Prostate gland (tissue), 2 donors: ENCODE results near the gene VKORC1. TPM values are rescaled to one million over a fixed set of nuclear protein-coding genes. Genes with fewer than 3 reads are reported as not detected.

ENCODE experiments used
- DNase-seq: peaks from one replicate; pipeline ENCODE4 v3.0.0-alpha.2; 2019; ENCODE audit warnings: low spot score
- H3K27ac ChIP-seq, 2 donors: fragments of 200-600 bp; sonication (generic); 2 replicates each; pipeline ENCODE4 v1.5.1; 2017 to 2019
- H3K27me3 ChIP-seq: fragments of 200-600 bp; sonication (generic); replicated peaks from 2 replicates; pipeline ENCODE4 v1.5.1; 2019; ENCODE audit not compliant: insufficient read depth
- H3K36me3 ChIP-seq, 2 donors: fragments of 200-600 bp; sonication (generic); 1 replicate in 1 of 2; 2 replicates in 1 of 2; pipeline versions ENCODE4 v1.5.1 to v1.8.1; 2017 to 2019
- H3K4me1 ChIP-seq: fragments of 200-600 bp; sonication (generic); replicated peaks from 2 replicates; pipeline ENCODE4 v1.5.1; 2019
- H3K4me3 ChIP-seq, 2 donors: fragments of 200-600 bp; sonication (generic); 2 replicates each; pipeline ENCODE4 v1.5.1; 2017 to 2019
- H3K9me3 ChIP-seq: fragments of 200-600 bp; sonication (generic); 2 replicates; pipeline ENCODE4 v1.5.1; 2017
- POLR2A ChIP-seq: fragments of 450-650 bp; IDR thresholded peaks from one replicate; pipeline ENCODE4 v1.6.1; 2016; ENCODE audit warnings: antibody characterized with exemption, mild to moderate bottlenecking
- POLR2AphosphoS5 ChIP-seq: sonication (generic); formaldehyde crosslinking; IDR thresholded peaks from one replicate; pipeline ENCODE4 v1.6.1; 2017; ENCODE audit warnings: antibody characterized with exemption
- WGBS: methylation state at CpG from one replicate; pipeline ENCODE4 v1.1.5; 2018; 5-methylcytosine and 5-hydroxymethylcytosine counted together
- intact Hi-C: fragments of 100-400 bp; cut with DNase I; formaldehyde crosslinking; loops from one replicate; pipeline ENCODE4 v1.14.2; 2022
- total RNA-seq, 2 donors: library from RNA; depleted of rRNA; stranded (reverse); fragments of >200 nt; gene quantifications; one replicate each; pipeline ENCODE4 v1.1.0, GENCODE V29; 2016
- TF ChIP-seq, protein P1 (sequence below), 4 experiments: fragments of 200-600 bp in 2 of 4; fragments of 450-650 bp in 2 of 4; sonication (generic) in 2 of 4; IDR thresholded peaks; 1 replicate in 3 of 4; 2 replicates in 1 of 4; pipeline ENCODE4 v1.5.1; 2016 to 2019; ENCODE audit warnings: antibody characterized with exemption in 4 of 4, mild to moderate bottlenecking in 2 of 4, moderate library complexity in 2 of 4

VKORC1 gene
- 100 to 1,000 TPM; 106 to 175 TPM for total RNA-seq

DNA sequence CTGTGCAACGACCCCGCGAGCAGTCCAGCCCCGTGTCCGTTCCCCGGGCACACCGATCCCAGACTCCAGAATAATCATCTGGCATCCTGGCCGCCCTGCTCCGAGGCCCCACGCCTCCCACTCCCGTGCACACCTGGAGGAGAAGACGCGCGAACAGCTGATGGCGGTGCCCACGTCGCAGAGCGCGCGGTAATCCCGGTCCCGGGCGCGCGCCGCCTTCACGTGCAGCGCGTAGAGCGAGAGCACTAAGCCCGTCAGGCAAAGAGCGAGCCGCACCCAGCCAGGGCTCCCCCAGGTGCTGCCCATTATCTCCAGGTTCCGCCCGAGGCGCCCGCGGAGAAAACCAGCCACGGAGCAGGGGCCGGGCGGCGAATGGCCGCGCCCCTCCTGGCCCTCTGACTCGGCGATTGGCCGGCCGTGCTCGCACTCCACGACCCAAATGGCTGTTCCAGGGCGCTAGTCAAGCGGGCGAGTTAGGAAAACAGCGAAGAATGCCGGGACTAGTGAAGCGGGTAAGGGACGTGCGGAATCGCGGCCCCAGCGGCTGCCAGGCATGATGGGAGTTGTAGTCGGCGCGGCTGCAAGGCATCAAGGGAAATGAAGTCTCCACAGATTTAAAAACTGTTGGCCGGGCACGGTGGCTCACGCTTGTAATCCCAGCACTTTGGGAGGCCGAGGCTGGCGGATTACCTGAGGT is at the start of gene VKORC1:
VKORC1 (minus strand) TSS at position 374 of the 697 bp plus-strand sequence; CDS start at position 306, 68 bp downstream.
- Histone ChIP-seq H3K4me3 (peak within 1 kb of the TSS; percentile 58 to 60), H3K9me3 (no peaks in the 10 kb centered on the region), H3K4me1 (no peaks in the 10 kb centered on the region), H3K36me3 (peaks cover 0 to 3% of the 10 kb centered on the region in 2 donors), H3K27me3 (no peaks in the 10 kb centered on the region), H3K27ac (peak within 1 kb of the TSS; percentile 82)
- peak; percentile 96 for DNase-seq
- intact Hi-C loops = loop anchor here (2.0 to 10.0 kb wide), 3 partner anchors 20 to 110 kb away; partner anchors contain the start of genes HSD3B7, ZNF646 and ZNF668
- under 1% methylated on average over 56 of the region's 69 CpGs for WGBS
- TF ChIP-seq POLR2AphosphoS5 = peak; percentile 97
- TF ChIP-seq, protein P1, sequence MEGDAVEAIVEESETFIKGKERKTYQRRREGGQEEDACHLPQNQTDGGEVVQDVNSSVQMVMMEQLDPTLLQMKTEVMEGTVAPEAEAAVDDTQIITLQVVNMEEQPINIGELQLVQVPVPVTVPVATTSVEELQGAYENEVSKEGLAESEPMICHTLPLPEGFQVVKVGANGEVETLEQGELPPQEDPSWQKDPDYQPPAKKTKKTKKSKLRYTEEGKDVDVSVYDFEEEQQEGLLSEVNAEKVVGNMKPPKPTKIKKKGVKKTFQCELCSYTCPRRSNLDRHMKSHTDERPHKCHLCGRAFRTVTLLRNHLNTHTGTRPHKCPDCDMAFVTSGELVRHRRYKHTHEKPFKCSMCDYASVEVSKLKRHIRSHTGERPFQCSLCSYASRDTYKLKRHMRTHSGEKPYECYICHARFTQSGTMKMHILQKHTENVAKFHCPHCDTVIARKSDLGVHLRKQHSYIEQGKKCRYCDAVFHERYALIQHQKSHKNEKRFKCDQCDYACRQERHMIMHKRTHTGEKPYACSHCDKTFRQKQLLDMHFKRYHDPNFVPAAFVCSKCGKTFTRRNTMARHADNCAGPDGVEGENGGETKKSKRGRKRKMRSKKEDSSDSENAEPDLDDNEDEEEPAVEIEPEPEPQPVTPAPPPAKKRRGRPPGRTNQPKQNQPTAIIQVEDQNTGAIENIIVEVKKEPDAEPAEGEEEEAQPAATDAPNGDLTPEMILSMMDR (IDR thresholded peaks at IDR 0.05) = peak in 2 of 4 experiments; percentile 34 to 46
- peak; percentile 81 for TF ChIP-seq POLR2A

GRCh38 chr16:31143694-31144148 is 49.1 kb upstream of the VKORC1 start:
- Histone ChIP-seq H3K27ac (no peak overlapping the region), H3K27me3 (no peaks in the 10 kb centered on the region), H3K4me1 (peaks cover 7% of the 10 kb centered on the region), H3K36me3 (no peaks in the 10 kb centered on the region), H3K4me3 (no peak overlapping the region), H3K9me3 (no peaks in the 10 kb centered on the region)
- no peak for TF ChIP-seq POLR2A
- TF ChIP-seq POLR2AphosphoS5 = no peak
- TF ChIP-seq, protein P1 (IDR thresholded peaks at IDR 0.05) = no peak
- no peak for DNase-seq
- WGBS = 92% methylated on average over 8 of the region's 8 CpGs
- intact Hi-C loops = loop anchor here (5.0 kb wide), 2 partner anchors 36 to 51 kb away; partner anchors contain the start of genes BCKDK and VKORC1

GRCh38 chr16:31143011-31143693 is 48.6 kb upstream of the VKORC1 start:
- DNase-seq = no peak
- Histone ChIP-seq H3K36me3 (no peaks in the 10 kb centered on the region), H3K9me3 (no peaks in the 10 kb centered on the region), H3K27me3 (no peaks in the 10 kb centered on the region), H3K4me1 (peaks cover 7% of the 10 kb centered on the region), H3K4me3 (peak overlapping the region; percentile 30 to 51), H3K27ac (peak overlapping the region; percentile 80 to 82)
- no peak for TF ChIP-seq POLR2A
- TF ChIP-seq, protein P1 (IDR thresholded peaks at IDR 0.05) = no peak
- TF ChIP-seq POLR2AphosphoS5 = no peak
- intact Hi-C loops = loop anchor here (5.0 kb wide), 2 partner anchors 36 to 51 kb away; partner anchors contain the start of genes BCKDK and VKORC1
- 57% methylated on average over 22 of the region's 22 CpGs for WGBS

DNA sequence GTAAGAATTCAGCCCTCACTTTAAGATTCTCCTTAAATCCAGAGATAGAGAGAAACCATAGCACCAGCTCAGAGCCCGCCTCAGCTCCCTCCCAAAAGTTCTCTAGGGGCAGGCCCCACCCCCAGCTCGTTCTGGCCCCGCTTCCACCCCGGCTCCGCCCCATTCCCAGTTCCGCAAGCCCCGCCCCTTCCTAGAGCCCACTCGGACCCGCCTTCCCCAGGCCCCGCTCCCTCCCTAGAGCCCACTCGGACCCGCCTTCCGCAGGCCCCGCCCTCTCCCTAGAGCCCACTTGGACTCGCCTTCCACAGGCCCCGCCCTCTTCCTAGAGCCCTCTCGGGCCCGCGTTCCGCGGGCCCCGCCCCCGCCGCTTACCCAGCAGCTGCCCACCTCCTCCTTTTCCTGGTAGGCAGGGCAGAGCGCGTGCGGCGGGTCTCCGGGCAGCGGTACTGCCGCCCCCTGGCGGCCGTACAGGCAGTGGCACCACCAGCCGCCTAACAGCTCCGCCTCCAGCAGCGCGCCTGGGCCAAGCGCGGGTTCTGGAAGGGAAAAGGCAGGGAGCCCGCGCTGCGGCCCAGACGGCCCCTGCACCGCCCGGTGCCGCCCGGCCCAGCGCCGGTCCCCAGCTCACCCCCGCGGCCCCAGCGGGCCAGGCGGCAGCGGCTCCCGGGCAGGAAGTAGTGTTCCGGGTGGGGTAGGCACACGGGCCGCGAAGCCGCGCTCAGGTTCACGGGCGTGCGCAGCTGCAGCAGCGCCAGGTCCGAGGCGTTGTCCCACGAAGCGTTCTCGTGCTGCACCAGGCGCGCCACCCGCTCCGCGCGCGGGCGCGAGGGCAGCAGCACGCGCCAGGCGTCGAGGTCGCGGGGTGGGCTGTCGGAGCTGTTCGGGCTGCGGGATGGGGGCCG is 47.8 kb upstream of the VKORC1 start:
- peak overlapping the region; percentile 30 to 51 for H3K4me3 ChIP-seq
- peak overlapping the region; percentile 80 to 82 for H3K27ac ChIP-seq
- intact Hi-C loops = loop anchor here (1.0 to 5.0 kb wide), 3 partner anchors 35 to 50 kb away; partner anchors contain the start of genes BCKDK, FUS and VKORC1
- no peaks in the 10 kb centered on the region for H3K36me3 ChIP-seq
- peaks cover 7% of the 10 kb centered on the region for H3K4me1 ChIP-seq
- DNase-seq = peak; percentile 99
- 2% methylated on average over 59 of the region's 89 CpGs for WGBS
- H3K9me3 ChIP-seq = no peaks in the 10 kb centered on the region
- peak; percentile 90 for TF ChIP-seq POLR2AphosphoS5
- TF ChIP-seq, protein P1 (IDR thresholded peaks at IDR 0.05) = peak; percentile 97 to 100 (median 100)
- peak; percentile 61 for TF ChIP-seq POLR2A
- H3K27me3 ChIP-seq = no peaks in the 10 kb centered on the region
